Tibial artery (tissue), 4 donors: Measurements from ENCODE around the gene DYNC1I1.

Experiments
- DNase-seq, 2 donors: peaks; one replicate each; pipeline ENCODE4 v3.0.0-alpha.2; 2019
- H3K27ac ChIP-seq, 2 donors: fragments of 200-600 bp; sonication (generic) in 1 of 2; 1 replicate in 1 of 2; 2 replicates in 1 of 2; pipeline ENCODE4 v1.5.1; 2018 to 2019; ENCODE audit warnings: mild to moderate bottlenecking in 1 of 2
- H3K27me3 ChIP-seq, 2 donors: fragments of 200-600 bp; sonication (generic) in 1 of 2; one replicate each; pipeline versions ENCODE4 v1.5.1 to v1.6.0; 2016 to 2019
- H3K36me3 ChIP-seq, 3 donors: fragments of 200-600 bp; sonication (generic) in 2 of 3; one replicate each; pipeline ENCODE4 v1.5.1; 2016 to 2019; ENCODE audit warnings: mild to moderate bottlenecking in 2 of 3
- H3K4me1 ChIP-seq, 4 donors: fragments of 200-600 bp; sonication (generic) in 2 of 4; 1 replicate in 3 of 4; 2 replicates in 1 of 4; pipeline ENCODE4 v1.5.1; 2016 to 2019
- H3K4me3 ChIP-seq, 2 donors: fragments of 200-600 bp; sonication (generic) in 1 of 2; 1 replicate in 1 of 2; 2 replicates in 1 of 2; pipeline ENCODE4 v1.5.1; 2018 to 2019; ENCODE audit warnings: mild to moderate bottlenecking in 2 of 2
- H3K9me3 ChIP-seq, 3 donors: fragments of 200-600 bp; sonication (generic) in 1 of 3; one replicate each; pipeline ENCODE4 v1.5.1; 2016 to 2019
- CTCF ChIP-seq, 2 experiments: fragments of 200-600 bp in 1 of 2; fragments of 450-650 bp in 1 of 2; IDR thresholded peaks; one replicate each; pipeline ENCODE4 v1.5.1; 2017 to 2019; ENCODE audit warnings: antibody characterized with exemption in 2 of 2, mild to moderate bottlenecking in 1 of 2, moderate library complexity in 1 of 2
- intact Hi-C: fragments of 100-400 bp; cut with DNase I; formaldehyde crosslinking; loops from one replicate; pipeline ENCODE4 v1.15.0; 2023; ENCODE audit warnings: low total_unique reads

Gene DYNC1I1

GRCh38 chr7:96088579-96088978 is 316.2 kb downstream of the DYNC1I1 start:
- no peaks in the 10 kb centered on the region for H3K27me3 ChIP-seq
- no peak overlapping the region for H3K27ac ChIP-seq
- no peaks in the 10 kb centered on the region for H3K36me3 ChIP-seq
- no peak for DNase-seq
- H3K4me1 ChIP-seq = peaks cover 0 to 16% (median 0%) of the 10 kb centered on the region in 4 donors
- no peak overlapping the region for H3K4me3 ChIP-seq
- intact Hi-C loops = no loop called here
- TF ChIP-seq CTCF (IDR thresholded peaks at IDR 0.05) = no peak
- H3K9me3 ChIP-seq = no peaks in the 10 kb centered on the region

GRCh38 chr7:96089511-96089910 is 317.2 kb downstream of the DYNC1I1 start:
- no peak for DNase-seq
- no peak for TF ChIP-seq CTCF (IDR thresholded peaks at IDR 0.05)
- H3K27ac ChIP-seq = no peak overlapping the region
- H3K9me3 ChIP-seq = no peaks in the 10 kb centered on the region
- no peaks in the 10 kb centered on the region for H3K36me3 ChIP-seq
- intact Hi-C loops = no loop called here
- H3K27me3 ChIP-seq = no peaks in the 10 kb centered on the region
- no peak overlapping the region for H3K4me3 ChIP-seq
- peaks cover 0 to 16% (median 0%) of the 10 kb centered on the region in 4 donors for H3K4me1 ChIP-seq

- H3K9me3 ChIP-seq = no peaks in the 10 kb centered on the region
- H3K4me1 ChIP-seq = peaks cover 0 to 4% (median 0%) of the 10 kb centered on the region in 4 donors
- TF ChIP-seq CTCF (IDR thresholded peaks at IDR 0.05) = no peak
- intact Hi-C loops = no loop called here
- no peak overlapping the region for H3K27ac ChIP-seq
- DNase-seq = no peak
- H3K4me3 ChIP-seq = no peak overlapping the region
- H3K27me3 ChIP-seq = no peaks in the 10 kb centered on the region
- no peaks in the 10 kb centered on the region for H3K36me3 ChIP-seq
Observed at GRCh38 chr7:96090756-96091155, 318.4 kb downstream of the DYNC1I1 start.

GRCh38 chr7:96093435-96093834 is 321.1 kb downstream of the DYNC1I1 start:
- Histone ChIP-seq H3K9me3 (no peaks in the 10 kb centered on the region), H3K4me1 (no peaks in the 10 kb centered on the region), H3K27me3 (no peaks in the 10 kb centered on the region), H3K36me3 (no peaks in the 10 kb centered on the region), H3K27ac (no peak overlapping the region), H3K4me3 (no peak overlapping the region)
- no peak for DNase-seq
- no peak for TF ChIP-seq CTCF (IDR thresholded peaks at IDR 0.05)
- intact Hi-C loops = no loop called here

GRCh38 chr7:96097835-96098234 is 325.5 kb downstream of the DYNC1I1 start:
- no peaks in the 10 kb centered on the region for H3K36me3 ChIP-seq
- peaks cover 0 to 4% (median 0%) of the 10 kb centered on the region in 3 donors for H3K9me3 ChIP-seq
- no peaks in the 10 kb centered on the region for H3K4me1 ChIP-seq
- intact Hi-C loops = no loop called here
- H3K27ac ChIP-seq = no peak overlapping the region
- no peak overlapping the region for H3K4me3 ChIP-seq
- H3K27me3 ChIP-seq = no peaks in the 10 kb centered on the region
- DNase-seq = no peak
- no peak for TF ChIP-seq CTCF (IDR thresholded peaks at IDR 0.05)

- no peak for DNase-seq
- peaks cover 0 to 4% (median 0%) of the 10 kb centered on the region in 3 donors for H3K9me3 ChIP-seq
- no peak overlapping the region for H3K4me3 ChIP-seq
- H3K27ac ChIP-seq = no peak overlapping the region
- H3K4me1 ChIP-seq = no peaks in the 10 kb centered on the region
- intact Hi-C loops = no loop called here
- TF ChIP-seq CTCF (IDR thresholded peaks at IDR 0.05) = no peak
- H3K36me3 ChIP-seq = no peaks in the 10 kb centered on the region
- no peaks in the 10 kb centered on the region for H3K27me3 ChIP-seq
Observed at GRCh38 chr7:96100737-96101136, 328.4 kb downstream of the DYNC1I1 start.
